Ovary (tissue), 3 donors: ENCODE results near the gene SUSD6.

Source experiments
- POLR2A ChIP-seq: fragments of 450-650 bp; IDR thresholded peaks from one replicate; pipeline ENCODE4 v1.6.1; 2017; ENCODE audit warnings: antibody characterized with exemption, mild to moderate bottlenecking, moderate library complexity
- TF ChIP-seq, protein P1 (sequence below), 3 donors: fragments of 450-650 bp in 2 of 3; fragments of 200-600 bp in 1 of 3; IDR thresholded peaks; one replicate each; pipeline versions ENCODE4 v1.5.1 to v1.8.0; 2016 to 2022; ENCODE audit warnings: antibody characterized with exemption in 3 of 3, mild to moderate bottlenecking in 1 of 3
- donor health status: DM: no; HTN: no; CAD: no.

DNA sequence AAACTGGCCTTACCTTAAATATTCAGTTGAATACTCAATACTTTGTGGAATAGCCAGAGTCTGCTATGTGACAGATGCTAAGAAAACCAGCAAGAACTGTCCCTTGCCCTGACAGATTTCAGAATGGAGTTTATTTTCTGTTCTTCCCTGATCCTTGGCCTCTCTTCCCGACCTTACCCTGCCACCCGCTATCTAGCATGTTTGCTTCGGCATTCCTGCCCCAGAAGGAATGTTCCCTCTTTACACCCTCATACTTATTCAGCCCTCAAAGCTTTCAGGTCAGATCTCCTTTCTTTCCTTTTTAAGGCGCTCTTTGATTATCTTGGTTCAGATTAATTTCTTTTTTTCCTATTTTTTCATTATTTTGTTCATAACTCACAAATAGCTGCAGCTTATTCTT is 21.8 kb downstream of the SUSD6 start:
- TF ChIP-seq, protein P1, sequence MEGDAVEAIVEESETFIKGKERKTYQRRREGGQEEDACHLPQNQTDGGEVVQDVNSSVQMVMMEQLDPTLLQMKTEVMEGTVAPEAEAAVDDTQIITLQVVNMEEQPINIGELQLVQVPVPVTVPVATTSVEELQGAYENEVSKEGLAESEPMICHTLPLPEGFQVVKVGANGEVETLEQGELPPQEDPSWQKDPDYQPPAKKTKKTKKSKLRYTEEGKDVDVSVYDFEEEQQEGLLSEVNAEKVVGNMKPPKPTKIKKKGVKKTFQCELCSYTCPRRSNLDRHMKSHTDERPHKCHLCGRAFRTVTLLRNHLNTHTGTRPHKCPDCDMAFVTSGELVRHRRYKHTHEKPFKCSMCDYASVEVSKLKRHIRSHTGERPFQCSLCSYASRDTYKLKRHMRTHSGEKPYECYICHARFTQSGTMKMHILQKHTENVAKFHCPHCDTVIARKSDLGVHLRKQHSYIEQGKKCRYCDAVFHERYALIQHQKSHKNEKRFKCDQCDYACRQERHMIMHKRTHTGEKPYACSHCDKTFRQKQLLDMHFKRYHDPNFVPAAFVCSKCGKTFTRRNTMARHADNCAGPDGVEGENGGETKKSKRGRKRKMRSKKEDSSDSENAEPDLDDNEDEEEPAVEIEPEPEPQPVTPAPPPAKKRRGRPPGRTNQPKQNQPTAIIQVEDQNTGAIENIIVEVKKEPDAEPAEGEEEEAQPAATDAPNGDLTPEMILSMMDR (IDR thresholded peaks at IDR 0.05): no peak
- no peak for TF ChIP-seq POLR2A
